B cell (primary cell): ENCODE measurements around the gene GNA15. TPM values are rescaled to one million over a fixed set of nuclear protein-coding genes. Genes with fewer than 3 reads are reported as not detected.
A peak's percentile ranks its signal among the peaks of the same experiment; 100 is the strongest.

Source experiments
- ATAC-seq: fragments of 200-7000 bp; cut with Tn5 transposase; one replicate; pipeline ENCODE4 v1.10.0; 2021; ENCODE audit warnings: low read depth, mild to moderate bottlenecking, moderate number of reproducible peaks, moderate library complexity
- CTCF ChIA-PET: fragments of 350-600 bp; sonication (Branson Sonifier 250); formaldehyde crosslinking; loops from one replicate; lab custom pipeline; 2021; ENCODE audit warnings: antibody characterized with exemption, inconsistent platforms; lab: Charles Lee
- POLR2A ChIA-PET: fragments of 350-600 bp; sonication (Branson Sonifier 250); formaldehyde crosslinking; loops from one replicate; lab custom pipeline; 2021; ENCODE audit warnings: antibody characterized with exemption; lab: Charles Lee
- DNase-seq: peaks from one replicate; pipeline ENCODE4 v3.0.0; 2013
- H2AFZ ChIP-seq: 2 replicates; pipeline ENCODE4 v1.6.1; 2012; ENCODE audit warnings: mild to moderate bottlenecking, low read depth, low read length; ENCODE audit not compliant: insufficient read depth, poor library complexity, severe bottlenecking
- H3K27ac ChIP-seq, 2 donors: 1 replicate in 1 of 2; 2 replicates in 1 of 2; pipeline ENCODE4 v1.5.1; 2012 to 2013; ENCODE audit warnings: low read length in 2 of 2, mild to moderate bottlenecking in 2 of 2, moderate library complexity in 1 of 2
- H3K27me3 ChIP-seq, 4 experiments: fragments of 200-600 bp in 1 of 4; sonication (generic) in 1 of 4; replicated peaks in 1 of 4; 1 replicate in 2 of 4; 2 replicates in 2 of 4; pipeline versions ENCODE4 v1.6.1 to v1.7.0; 2013 to 2016; ENCODE audit warnings: low read length in 3 of 4, mild to moderate bottlenecking in 2 of 4, mixed read lengths in 1 of 4, moderate library complexity in 1 of 4; ENCODE audit not compliant: insufficient read depth in 4 of 4, control insufficient read depth in 3 of 4; ENCODE audit errors: control extremely low read depth in 1 of 4
- H3K36me3 ChIP-seq, 2 experiments: replicated peaks in 1 of 2; 1 replicate in 1 of 2; 2 replicates in 1 of 2; pipeline versions ENCODE4 v1.6.1 to v1.7.1; 2013; ENCODE audit warnings: low read length in 1 of 2; ENCODE audit not compliant: insufficient read depth in 2 of 2, control insufficient read depth in 1 of 2; ENCODE audit errors: control extremely low read depth in 1 of 2, extremely low read depth in 1 of 2
- H3K4me1 ChIP-seq, 2 donors: fragments of 200-600 bp in 1 of 2; sonication (generic) in 1 of 2; 1 replicate in 1 of 2; 2 replicates in 1 of 2; pipeline versions ENCODE4 v1.5.1 to v1.6.1; 2013 to 2017; ENCODE audit warnings: low read length in 2 of 2; ENCODE audit not compliant: control insufficient read depth in 2 of 2, insufficient read depth in 2 of 2
- H3K4me2 ChIP-seq: replicated peaks from 2 replicates; pipeline ENCODE3; 2012; ENCODE audit warnings: mild to moderate bottlenecking, low read depth, low read length; ENCODE audit not compliant: poor library complexity, severe bottlenecking
- H3K4me3 ChIP-seq, 5 experiments: fragments of 200-600 bp in 1 of 5; sonication (generic) in 1 of 5; 1 replicate in 3 of 5; 2 replicates in 2 of 5; pipeline versions ENCODE4 v1.5.1 to v1.7.0; 2011 to 2016; ENCODE audit warnings: low read length in 4 of 5, mild to moderate bottlenecking in 4 of 5, low read depth in 2 of 5, control low read depth in 1 of 5, moderate library complexity in 1 of 5; ENCODE audit not compliant: insufficient read depth in 1 of 5; ENCODE audit errors: control extremely low read depth in 1 of 5, extremely low read depth in 1 of 5
- H3K79me2 ChIP-seq: fragments of 200-600 bp; sonication (generic); one replicate; pipeline ENCODE4 v1.6.0; 2016; ENCODE audit warnings: low read length; ENCODE audit not compliant: control insufficient read depth, insufficient read depth
- H3K9ac ChIP-seq: fragments of 200-600 bp; sonication (generic); 2 replicates; pipeline ENCODE4 v1.6.1; 2017; ENCODE audit warnings: mild to moderate bottlenecking, low read length, moderate library complexity
- H3K9me3 ChIP-seq, 3 donors: one replicate each; pipeline versions ENCODE4 v1.6.1 to v1.7.1; 2013; ENCODE audit warnings: low read length in 2 of 3; ENCODE audit not compliant: control insufficient read depth in 2 of 3, insufficient read depth in 1 of 3; ENCODE audit errors: control extremely low read depth in 1 of 3
- H4K20me1 ChIP-seq: 2 replicates; pipeline ENCODE4 v1.6.0; 2012; ENCODE audit warnings: mild to moderate bottlenecking, low read length; ENCODE audit not compliant: insufficient read depth, control insufficient read depth, poor library complexity, severe bottlenecking
- H3K27ac Mint-ChIP-seq: one replicate; pipeline ENCODE4 v1.8.0; 2021; ENCODE audit warnings: mixed read lengths
- H3K27me3 Mint-ChIP-seq: one replicate; pipeline ENCODE4 v1.8.0; 2021; ENCODE audit warnings: mixed read lengths
- H3K4me1 Mint-ChIP-seq: one replicate; pipeline ENCODE4 v1.8.0; 2021; ENCODE audit warnings: mixed read lengths
- H3K4me3 Mint-ChIP-seq: one replicate; pipeline ENCODE4 v1.8.0; 2021; ENCODE audit warnings: mixed read lengths
- H3K9me3 Mint-ChIP-seq: one replicate; pipeline ENCODE4 v1.8.0; 2022; ENCODE audit warnings: mixed read lengths; ENCODE audit not compliant: insufficient read depth
- CTCF ChIP-seq: fragments of 200-600 bp; IDR thresholded peaks from one replicate; pipeline ENCODE4 v1.8.0; 2022; ENCODE audit warnings: antibody characterized with exemption, mild to moderate bottlenecking
- EZH2 ChIP-seq: IDR thresholded peaks from 2 replicates; pipeline ENCODE4 v1.6.1; 2012; ENCODE audit warnings: borderline replicate concordance, low read depth, mild to moderate bottlenecking, moderate library complexity, low read length; ENCODE audit not compliant: insufficient read depth, poor library complexity, severe bottlenecking
- WGBS: methylation state at CpG from one replicate; pipeline ENCODE4 v1.1.5; 2013; ENCODE audit warnings: missing lambda C conversion rate; ENCODE audit not compliant: insufficient coverage; 5-methylcytosine and 5-hydroxymethylcytosine counted together
- intact Hi-C: fragments of 100-400 bp; cut with micrococcal nuclease; formaldehyde crosslinking; loops from one replicate; pipeline ENCODE4 v1.10.0; 2022
- polyA plus RNA-seq: library from polyadenylated mRNA; depleted of rRNA; stranded (reverse); fragments of >200 nt; gene quantifications from 2 replicates; pipeline ENCODE4 v1.2.3, GENCODE V29; 2012
- total RNA-seq, 2 donors: library from RNA; stranded (reverse); fragments of 120-200 nt in 1 of 2; gene quantifications; 1 replicate in 1 of 2; 2 replicates in 1 of 2; pipeline versions ENCODE4 v1.2.3 to v1.2.4, GENCODE V29; 2013 to 2022

The GNA15 gene
- total and polyA plus RNA-seq, 2 donors (not counting 1 experiment from before 2014, with no cell fraction given): 0.37 to 0.52 TPM

DNA sequence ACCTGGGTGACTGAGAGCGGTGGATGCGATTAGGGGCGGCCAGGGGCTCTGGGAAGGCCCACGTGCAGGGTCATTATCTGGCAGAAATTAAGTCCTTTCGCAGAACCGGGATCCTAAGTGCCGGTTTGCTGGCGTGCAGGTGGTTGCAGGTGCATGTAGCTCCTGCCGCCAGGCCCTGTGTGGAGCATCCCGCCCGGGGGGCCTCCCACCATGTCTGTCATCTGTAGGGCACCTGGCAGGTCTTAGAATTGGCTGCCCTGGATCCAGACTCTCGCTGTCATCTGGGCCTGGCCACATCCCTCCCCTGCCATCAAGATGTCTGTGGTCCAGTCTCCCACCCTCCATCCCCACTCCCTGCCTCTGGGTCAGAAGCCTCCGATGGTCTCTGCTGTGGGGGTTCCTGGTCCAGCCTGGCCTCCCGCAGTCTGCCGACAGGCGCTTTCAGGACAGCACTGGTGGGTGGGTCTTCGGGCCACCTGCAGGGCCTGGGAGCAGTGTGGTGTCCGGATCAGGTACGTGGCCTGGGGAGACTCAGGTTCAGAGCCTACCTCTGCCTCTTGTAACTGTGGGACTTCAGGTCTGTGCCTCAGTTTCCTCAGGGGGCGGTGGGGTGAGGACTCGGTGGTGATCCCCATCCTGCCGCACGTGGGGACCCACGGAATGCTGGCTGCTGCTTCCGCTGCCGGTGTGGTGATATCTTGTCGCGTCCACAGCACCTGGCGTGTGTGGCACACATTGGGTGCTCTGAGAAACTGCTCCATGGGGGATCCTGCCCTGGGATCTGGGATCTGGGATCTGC lies 36.3 kb upstream of the GNA15 start:
- Histone ChIP-seq H3K27ac (no peak overlapping the region), H3K27me3 (peaks cover 0 to 24% (median 10%) of the 10 kb centered on the region in 4 experiments), H2AFZ (peak overlapping the region; percentile 17), H3K36me3 (no peaks in the 10 kb centered on the region), H3K79me2 (peaks cover 57% of the 10 kb centered on the region), H3K4me1 (peaks cover 39 to 54% of the 10 kb centered on the region in 2 donors), H3K4me3 (peak overlapping the region in 3 of 5 experiments; percentile 6 to 27 (median 12)), H3K9ac (no peak overlapping the region), H3K9me3 (peaks cover 0 to 2% (median 0%) of the 10 kb centered on the region in 3 donors), H4K20me1 (peaks cover 46% of the 10 kb centered on the region), H3K4me2 (peak overlapping the region; percentile 80)
- CTCF ChIA-PET: interaction anchor here (0.9 to 1.7 kb wide), 6 partner anchors 9 to 149 kb away, joined by 3 to 10 read pairs (median 4); no protein-coding TSS in a partner anchor
- Mint-ChIP-seq H3K27ac (no peak overlapping the region), H3K4me1 (peaks cover 37% of the 10 kb centered on the region), H3K27me3 (peaks cover 8% of the 10 kb centered on the region), H3K4me3 (peak overlapping the region; percentile 82), H3K9me3 (no peaks in the 10 kb centered on the region)
- no peak for DNase-seq
- intact Hi-C loops: no loop called here
- POLR2A ChIA-PET: no interaction called here
- ATAC-seq: no peak
- WGBS: 93% methylated on average over 27 of the region's 29 CpGs
- no peak for TF ChIP-seq CTCF
- TF ChIP-seq EZH2: no peak

- H3K9me3 Mint-ChIP-seq: no peaks in the 10 kb centered on the region
- Histone ChIP-seq H3K9ac (no peak overlapping the region), H4K20me1 (peaks cover 41% of the 10 kb centered on the region), H3K4me2 (no peak overlapping the region), H3K27ac (no peak overlapping the region), H3K4me1 (peaks cover 32 to 49% of the 10 kb centered on the region in 2 donors), H3K79me2 (peaks cover 58% of the 10 kb centered on the region), H2AFZ (no peak overlapping the region), H3K9me3 (peaks cover 0 to 2% (median 0%) of the 10 kb centered on the region in 3 donors), H3K36me3 (no peaks in the 10 kb centered on the region), H3K27me3 (peaks cover 0 to 19% (median 8%) of the 10 kb centered on the region in 4 experiments), H3K4me3 (no peak overlapping the region)
- POLR2A ChIA-PET: no interaction called here
- intact Hi-C loops: no loop called here
- TF ChIP-seq CTCF: no peak
- 81% methylated on average over 14 of the region's 14 CpGs for WGBS
- ATAC-seq (no peak), DNase-seq (no peak)
- H3K4me3 Mint-ChIP-seq: no peak overlapping the region
- H3K27ac Mint-ChIP-seq: no peak overlapping the region
- peaks cover 34% of the 10 kb centered on the region for H3K4me1 Mint-ChIP-seq
- peaks cover 8% of the 10 kb centered on the region for H3K27me3 Mint-ChIP-seq
- CTCF ChIA-PET: interaction anchor here (0.7 to 12.5 kb wide), 3 partner anchors 8 to 138 kb away, joined by 3 to 281 read pairs (median 9); no protein-coding TSS in a partner anchor
These were observed 35.5 kb upstream of the GNA15 start for GRCh38 chr19:3100331-3100730.
